B cell (primary cell): Measurements from ENCODE around the gene KRT6C. TPM values are rescaled to one million over a fixed set of nuclear protein-coding genes. Genes with fewer than 3 reads are reported as not detected.

Source experiments
- ATAC-seq: fragments of 200-7000 bp; cut with Tn5 transposase; one replicate; pipeline ENCODE4 v1.10.0; 2021; ENCODE audit warnings: low read depth, mild to moderate bottlenecking, moderate number of reproducible peaks, moderate library complexity
- CTCF ChIA-PET: fragments of 350-600 bp; sonication (Branson Sonifier 250); formaldehyde crosslinking; loops from one replicate; lab custom pipeline; 2021; ENCODE audit warnings: antibody characterized with exemption, inconsistent platforms; lab: Charles Lee
- POLR2A ChIA-PET: fragments of 350-600 bp; sonication (Branson Sonifier 250); formaldehyde crosslinking; loops from one replicate; lab custom pipeline; 2021; ENCODE audit warnings: antibody characterized with exemption; lab: Charles Lee
- DNase-seq: peaks from one replicate; pipeline ENCODE4 v3.0.0; 2013
- H2AFZ ChIP-seq: 2 replicates; pipeline ENCODE4 v1.6.1; 2012; ENCODE audit warnings: mild to moderate bottlenecking, low read depth, low read length; ENCODE audit not compliant: insufficient read depth, poor library complexity, severe bottlenecking
- H3K27ac ChIP-seq, 2 donors: 1 replicate in 1 of 2; 2 replicates in 1 of 2; pipeline ENCODE4 v1.5.1; 2012 to 2013; ENCODE audit warnings: low read length in 2 of 2, mild to moderate bottlenecking in 2 of 2, moderate library complexity in 1 of 2
- H3K27me3 ChIP-seq, 4 experiments: fragments of 200-600 bp in 1 of 4; sonication (generic) in 1 of 4; replicated peaks in 1 of 4; 1 replicate in 2 of 4; 2 replicates in 2 of 4; pipeline versions ENCODE4 v1.6.1 to v1.7.0; 2013 to 2016; ENCODE audit warnings: low read length in 3 of 4, mild to moderate bottlenecking in 2 of 4, mixed read lengths in 1 of 4, moderate library complexity in 1 of 4; ENCODE audit not compliant: insufficient read depth in 4 of 4, control insufficient read depth in 3 of 4; ENCODE audit errors: control extremely low read depth in 1 of 4
- H3K36me3 ChIP-seq, 2 experiments: replicated peaks in 1 of 2; 1 replicate in 1 of 2; 2 replicates in 1 of 2; pipeline versions ENCODE4 v1.6.1 to v1.7.1; 2013; ENCODE audit warnings: low read length in 1 of 2; ENCODE audit not compliant: insufficient read depth in 2 of 2, control insufficient read depth in 1 of 2; ENCODE audit errors: control extremely low read depth in 1 of 2, extremely low read depth in 1 of 2
- H3K4me1 ChIP-seq, 2 donors: fragments of 200-600 bp in 1 of 2; sonication (generic) in 1 of 2; 1 replicate in 1 of 2; 2 replicates in 1 of 2; pipeline versions ENCODE4 v1.5.1 to v1.6.1; 2013 to 2017; ENCODE audit warnings: low read length in 2 of 2; ENCODE audit not compliant: control insufficient read depth in 2 of 2, insufficient read depth in 2 of 2
- H3K4me2 ChIP-seq: replicated peaks from 2 replicates; pipeline ENCODE3; 2012; ENCODE audit warnings: mild to moderate bottlenecking, low read depth, low read length; ENCODE audit not compliant: poor library complexity, severe bottlenecking
- H3K4me3 ChIP-seq, 5 experiments: fragments of 200-600 bp in 1 of 5; sonication (generic) in 1 of 5; 1 replicate in 3 of 5; 2 replicates in 2 of 5; pipeline versions ENCODE4 v1.5.1 to v1.7.0; 2011 to 2016; ENCODE audit warnings: low read length in 4 of 5, mild to moderate bottlenecking in 4 of 5, low read depth in 2 of 5, control low read depth in 1 of 5, moderate library complexity in 1 of 5; ENCODE audit not compliant: insufficient read depth in 1 of 5; ENCODE audit errors: control extremely low read depth in 1 of 5, extremely low read depth in 1 of 5
- H3K79me2 ChIP-seq: fragments of 200-600 bp; sonication (generic); one replicate; pipeline ENCODE4 v1.6.0; 2016; ENCODE audit warnings: low read length; ENCODE audit not compliant: control insufficient read depth, insufficient read depth
- H3K9ac ChIP-seq: fragments of 200-600 bp; sonication (generic); 2 replicates; pipeline ENCODE4 v1.6.1; 2017; ENCODE audit warnings: mild to moderate bottlenecking, low read length, moderate library complexity
- H3K9me3 ChIP-seq, 3 donors: one replicate each; pipeline versions ENCODE4 v1.6.1 to v1.7.1; 2013; ENCODE audit warnings: low read length in 2 of 3; ENCODE audit not compliant: control insufficient read depth in 2 of 3, insufficient read depth in 1 of 3; ENCODE audit errors: control extremely low read depth in 1 of 3
- H4K20me1 ChIP-seq: 2 replicates; pipeline ENCODE4 v1.6.0; 2012; ENCODE audit warnings: mild to moderate bottlenecking, low read length; ENCODE audit not compliant: insufficient read depth, control insufficient read depth, poor library complexity, severe bottlenecking
- H3K27ac Mint-ChIP-seq: one replicate; pipeline ENCODE4 v1.8.0; 2021; ENCODE audit warnings: mixed read lengths
- H3K27me3 Mint-ChIP-seq: one replicate; pipeline ENCODE4 v1.8.0; 2021; ENCODE audit warnings: mixed read lengths
- H3K4me1 Mint-ChIP-seq: one replicate; pipeline ENCODE4 v1.8.0; 2021; ENCODE audit warnings: mixed read lengths
- H3K4me3 Mint-ChIP-seq: one replicate; pipeline ENCODE4 v1.8.0; 2021; ENCODE audit warnings: mixed read lengths
- H3K9me3 Mint-ChIP-seq: one replicate; pipeline ENCODE4 v1.8.0; 2022; ENCODE audit warnings: mixed read lengths; ENCODE audit not compliant: insufficient read depth
- CTCF ChIP-seq: fragments of 200-600 bp; IDR thresholded peaks from one replicate; pipeline ENCODE4 v1.8.0; 2022; ENCODE audit warnings: antibody characterized with exemption, mild to moderate bottlenecking
- EZH2 ChIP-seq: IDR thresholded peaks from 2 replicates; pipeline ENCODE4 v1.6.1; 2012; ENCODE audit warnings: borderline replicate concordance, low read depth, mild to moderate bottlenecking, moderate library complexity, low read length; ENCODE audit not compliant: insufficient read depth, poor library complexity, severe bottlenecking
- WGBS: methylation state at CpG from one replicate; pipeline ENCODE4 v1.1.5; 2013; ENCODE audit warnings: missing lambda C conversion rate; ENCODE audit not compliant: insufficient coverage; 5-methylcytosine and 5-hydroxymethylcytosine counted together
- intact Hi-C: fragments of 100-400 bp; cut with micrococcal nuclease; formaldehyde crosslinking; loops from one replicate; pipeline ENCODE4 v1.10.0; 2022
- polyA plus RNA-seq: library from polyadenylated mRNA; depleted of rRNA; stranded (reverse); fragments of >200 nt; gene quantifications from 2 replicates; pipeline ENCODE4 v1.2.3, GENCODE V29; 2012
- total RNA-seq, 2 donors: library from RNA; stranded (reverse); fragments of 120-200 nt in 1 of 2; gene quantifications; 1 replicate in 1 of 2; 2 replicates in 1 of 2; pipeline versions ENCODE4 v1.2.3 to v1.2.4, GENCODE V29; 2013 to 2022

KRT6C gene
- total and polyA plus RNA-seq, 2 donors (not counting 1 experiment from before 2014, with no cell fraction given): not detected

GRCh38 chr12:52521568-52522266, 48.1 kb upstream of the KRT6C start:
- H3K4me3 ChIP-seq: no peak overlapping the region
- Mint-ChIP-seq H3K27ac (no peak overlapping the region), H3K27me3 (peaks cover 3% of the 10 kb centered on the region), H3K4me3 (no peak overlapping the region), H3K9me3 (no peaks in the 10 kb centered on the region), H3K4me1 (no peaks in the 10 kb centered on the region)
- 84% methylated on average over 9 of the region's 10 CpGs for WGBS
- H4K20me1 ChIP-seq: no peaks in the 10 kb centered on the region
- no peak overlapping the region for H3K9ac ChIP-seq
- TF ChIP-seq EZH2 (no peak), CTCF (no peak)
- DNase-seq (no peak), ATAC-seq (no peak)
- ChIA-PET POLR2A (no interaction called here), CTCF (no interaction called here)
- no peaks in the 10 kb centered on the region for H3K9me3 ChIP-seq
- no peaks in the 10 kb centered on the region for H3K79me2 ChIP-seq
- H2AFZ ChIP-seq: no peak overlapping the region
- no peak overlapping the region for H3K4me2 ChIP-seq
- no peaks in the 10 kb centered on the region for H3K36me3 ChIP-seq
- intact Hi-C loops: no loop called here
- H3K27me3 ChIP-seq: no peaks in the 10 kb centered on the region
- no peaks in the 10 kb centered on the region for H3K4me1 ChIP-seq
- H3K27ac ChIP-seq: no peak overlapping the region

GRCh38 chr12:52521175-52521567, 47.6 kb upstream of the KRT6C start:
- no peak for DNase-seq
- CTCF ChIA-PET: no interaction called here
- Mint-ChIP-seq H3K9me3 (no peaks in the 10 kb centered on the region), H3K4me3 (no peak overlapping the region), H3K4me1 (no peaks in the 10 kb centered on the region), H3K27ac (no peak overlapping the region), H3K27me3 (peaks cover 3% of the 10 kb centered on the region)
- Histone ChIP-seq H3K27ac (no peak overlapping the region), H4K20me1 (no peaks in the 10 kb centered on the region), H3K79me2 (no peaks in the 10 kb centered on the region), H3K9me3 (no peaks in the 10 kb centered on the region), H2AFZ (no peak overlapping the region), H3K4me1 (no peaks in the 10 kb centered on the region), H3K36me3 (no peaks in the 10 kb centered on the region), H3K9ac (no peak overlapping the region), H3K27me3 (no peaks in the 10 kb centered on the region), H3K4me3 (no peak overlapping the region), H3K4me2 (no peak overlapping the region)
- intact Hi-C loops: no loop called here
- POLR2A ChIA-PET: no interaction called here
- ATAC-seq: no peak
- TF ChIP-seq EZH2 (no peak), CTCF (no peak)
- WGBS: 92% methylated on average over 8 of the region's 10 CpGs
